ENCODE results near the gene PROZ.

PROZ gene

DNA sequence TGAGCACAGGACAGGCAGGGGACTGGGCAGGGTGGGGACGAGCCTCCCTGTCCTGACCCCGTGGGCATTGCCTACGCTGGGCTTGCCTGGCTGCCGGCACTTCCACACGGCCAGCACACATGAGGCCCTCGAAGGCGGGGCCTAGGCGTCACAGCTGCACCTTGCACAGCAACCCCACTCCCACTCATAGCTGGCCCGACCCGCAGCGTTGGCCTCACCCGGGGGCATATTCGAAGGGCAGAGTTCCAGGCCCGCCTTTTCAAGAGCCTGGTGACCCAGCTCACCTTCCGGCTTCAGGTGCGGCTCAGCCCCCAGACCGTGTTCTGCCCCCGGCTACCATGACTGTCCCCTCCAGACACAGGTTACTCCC, 16.9 kb upstream of the PROZ start:
- DNase-seq (ENCODE audit: low spot score): no peak

- no peak for DNase-seq (ENCODE audit: low spot score)
Observed at GRCh38 chr13:113142876-113143275, 15.6 kb upstream of the PROZ start.

GRCh38 chr13:113143466-113144254, 14.8 kb upstream of the PROZ start:
- no peak for DNase-seq (ENCODE audit: low spot score)

DNA sequence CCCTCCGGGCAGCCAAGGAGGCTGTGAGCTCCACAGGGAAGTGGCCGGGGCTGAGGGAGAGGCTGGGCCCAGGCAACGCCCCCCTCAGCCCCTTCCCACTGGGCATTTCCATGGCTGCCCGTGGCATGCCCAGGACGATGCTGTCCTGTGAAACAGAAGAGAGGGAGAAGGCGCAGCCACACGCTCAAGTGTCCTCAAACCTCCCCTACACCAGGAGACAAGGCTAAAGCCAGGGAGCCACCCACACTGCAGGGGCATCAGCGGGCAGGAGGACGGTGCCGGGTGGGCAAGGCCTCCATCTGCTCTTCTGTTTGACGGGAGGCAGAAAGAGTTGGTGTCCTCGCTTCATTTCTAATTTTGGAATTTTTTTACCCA, 14.2 kb upstream of the PROZ start:
- no peak for DNase-seq (ENCODE audit: low spot score)

GRCh38 chr13:113145496-113145895, 13.0 kb upstream of the PROZ start:
- DNase-seq (ENCODE audit: low spot score): no peak

- no peak for DNase-seq (ENCODE audit: low spot score)
Observed at GRCh38 chr13:113145911-113146598, 12.4 kb upstream of the PROZ start.

DNA sequence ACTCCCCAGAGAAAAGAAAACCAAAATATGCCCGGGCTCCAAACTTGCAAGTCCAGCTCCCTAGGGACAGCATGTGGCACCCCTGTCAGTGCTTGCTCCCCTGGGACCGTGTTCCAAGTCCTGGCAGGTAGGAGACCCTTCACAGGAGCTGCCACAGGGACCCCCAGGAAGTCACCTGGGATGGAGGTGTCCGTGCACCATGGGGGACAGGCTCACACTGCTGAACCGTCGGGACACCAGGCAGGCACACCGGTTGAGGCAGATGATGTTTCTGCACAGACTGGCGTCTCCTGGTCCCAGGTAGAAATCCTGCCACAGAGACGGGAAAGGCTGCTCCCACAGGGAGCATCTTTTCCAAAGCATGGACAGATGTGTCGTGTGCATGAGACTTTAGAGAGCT, 11.7 kb upstream of the PROZ start:
- DNase-seq (ENCODE audit: low spot score): no peak

- DNase-seq (ENCODE audit: low spot score): no peak
Observed at GRCh38 chr13:113147206-113147605, 11.2 kb upstream of the PROZ start.

DNA sequence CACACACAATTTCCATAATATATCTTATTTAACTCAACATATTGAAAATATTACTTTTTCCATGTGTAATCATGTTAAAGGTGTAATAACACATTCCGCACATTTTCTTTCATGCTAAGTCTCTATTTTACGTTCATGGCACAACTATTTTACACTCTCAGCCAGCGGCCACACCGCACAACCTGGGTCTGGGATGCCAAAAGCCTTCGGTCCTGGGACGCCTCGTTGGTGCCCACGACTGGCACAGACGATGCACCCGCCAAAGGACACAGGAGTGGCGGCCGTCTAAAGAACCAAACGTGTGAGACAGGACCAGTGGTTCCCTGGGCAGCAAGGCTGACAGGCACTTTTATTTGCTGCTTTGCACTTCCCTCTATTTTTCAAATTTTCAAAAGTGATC, 10.0 kb upstream of the PROZ start:
- DNase-seq (ENCODE audit: low spot score): no peak

GRCh38 chr13:113148940-113149503, 9.4 kb upstream of the PROZ start:
- DNase-seq (ENCODE audit: low spot score): no peak

GRCh38 chr13:113149711-113150549, 8.5 kb upstream of the PROZ start:
- DNase-seq (ENCODE audit: low spot score): no peak

DNA sequence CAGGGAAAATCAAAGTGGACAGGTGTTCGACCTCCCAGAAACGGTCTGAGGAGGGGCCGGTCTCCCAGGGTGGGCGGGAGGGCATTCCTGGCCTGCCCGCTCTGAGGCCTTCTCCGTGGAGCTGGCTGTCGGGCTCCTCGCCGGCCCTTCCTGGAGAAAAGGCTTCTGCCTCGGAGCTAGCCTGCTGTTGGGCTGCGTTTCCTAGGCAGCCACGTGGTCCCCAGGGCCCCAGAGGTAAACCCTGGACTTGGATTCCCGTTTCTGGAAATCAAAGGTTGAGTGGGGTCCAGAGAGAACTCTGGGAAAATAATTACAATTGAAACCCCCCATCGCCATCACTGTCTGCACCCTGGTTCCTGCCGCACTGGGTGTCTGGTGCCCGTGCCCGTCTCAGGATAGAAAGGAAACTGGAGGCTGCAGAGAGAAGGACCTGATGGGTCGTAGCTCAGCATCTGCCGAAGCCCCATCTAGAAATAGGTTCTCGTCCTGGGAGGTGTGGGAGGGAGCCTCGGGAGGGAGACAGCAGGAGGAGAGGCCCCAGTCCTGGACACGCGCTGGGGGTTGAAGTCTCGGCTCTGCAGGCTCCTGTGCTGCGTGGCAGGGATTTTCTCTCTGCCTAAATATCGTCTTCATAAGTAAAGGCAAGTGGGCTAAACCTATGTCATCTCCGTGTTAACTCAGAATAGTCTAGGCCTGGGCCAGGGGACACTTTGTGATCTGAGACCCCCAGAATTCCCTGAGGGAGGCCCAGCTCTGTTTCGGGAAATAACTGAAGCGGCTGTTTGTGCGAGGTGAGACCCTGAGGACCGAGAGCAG, 7.7 kb upstream of the PROZ start:
- DNase-seq (ENCODE audit: low spot score): no peak

DNA sequence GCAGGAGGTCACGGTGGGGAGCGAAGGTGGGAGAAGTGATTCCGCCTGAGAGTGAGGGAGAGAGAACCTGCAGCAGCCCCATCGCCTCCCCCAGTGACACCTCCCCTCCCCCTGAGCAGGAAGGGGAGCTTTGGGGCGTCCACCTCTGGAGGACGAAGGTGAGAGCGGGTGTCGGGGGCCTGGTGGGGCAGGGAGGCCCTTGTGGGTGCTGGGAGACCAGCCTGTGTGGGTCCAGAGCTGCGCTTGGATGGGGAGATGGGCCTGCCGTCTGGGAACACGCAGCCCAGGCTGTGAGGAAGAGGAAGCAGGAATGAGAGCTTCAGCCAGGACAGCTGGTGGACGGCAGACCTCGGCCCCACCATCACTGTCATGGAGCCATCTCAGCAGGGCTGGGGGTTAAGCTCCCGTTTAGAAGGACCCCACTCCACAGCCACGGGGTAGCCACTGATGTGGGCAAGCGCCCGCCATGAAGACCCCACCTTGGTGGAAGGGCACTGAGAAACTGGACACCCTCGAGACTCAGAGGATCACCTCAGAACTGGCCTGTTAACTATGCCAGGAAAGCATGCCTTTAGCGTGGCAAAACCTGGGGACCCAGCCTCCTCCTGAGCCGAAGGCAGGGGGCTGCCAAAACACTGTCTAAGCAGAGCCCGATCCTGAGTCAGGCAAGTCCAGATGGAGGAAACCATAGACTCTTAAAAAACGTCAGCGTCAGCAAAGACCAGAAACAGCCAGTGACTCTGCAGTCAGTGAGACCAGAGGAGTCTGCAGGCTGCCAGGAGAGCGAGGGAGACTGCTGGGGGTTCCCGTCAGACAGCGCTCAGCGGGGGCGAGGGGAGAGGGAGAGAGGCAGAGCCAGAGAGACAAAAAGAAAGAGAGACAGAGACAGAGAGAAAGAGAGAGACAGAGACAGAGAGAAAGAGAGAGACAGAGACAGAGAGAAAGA, 6.4 kb upstream of the PROZ start:
- peak; percentile 30 for DNase-seq (ENCODE audit: low spot score)

DNA sequence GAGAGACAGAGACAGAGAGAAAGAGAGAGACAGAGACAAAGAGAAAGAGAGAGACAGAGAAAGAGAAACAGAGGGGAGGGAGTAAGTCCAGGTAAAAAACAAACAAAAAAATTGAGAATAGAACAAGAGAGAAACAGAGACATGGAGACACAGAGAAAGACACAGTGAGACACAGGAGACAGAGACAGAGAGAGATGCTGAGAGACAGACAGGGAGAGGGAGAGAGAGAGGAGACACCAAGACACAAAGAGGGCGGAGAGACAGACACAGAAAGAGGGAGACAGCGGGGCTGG, 5.8 kb upstream of the PROZ start:
- no peak for DNase-seq (ENCODE audit: low spot score)

- peak; percentile 25 for DNase-seq (ENCODE audit: low spot score)
Observed at GRCh38 chr13:113152984-113153809, 5.3 kb upstream of the PROZ start.

GRCh38 chr13:113153810-113154748, 4.4 kb upstream of the PROZ start:
- DNase-seq (ENCODE audit: low spot score): peak; percentile 66

GRCh38 chr13:113155201-113155600, 3.2 kb upstream of the PROZ start:
- no peak for DNase-seq (ENCODE audit: low spot score)

DNA sequence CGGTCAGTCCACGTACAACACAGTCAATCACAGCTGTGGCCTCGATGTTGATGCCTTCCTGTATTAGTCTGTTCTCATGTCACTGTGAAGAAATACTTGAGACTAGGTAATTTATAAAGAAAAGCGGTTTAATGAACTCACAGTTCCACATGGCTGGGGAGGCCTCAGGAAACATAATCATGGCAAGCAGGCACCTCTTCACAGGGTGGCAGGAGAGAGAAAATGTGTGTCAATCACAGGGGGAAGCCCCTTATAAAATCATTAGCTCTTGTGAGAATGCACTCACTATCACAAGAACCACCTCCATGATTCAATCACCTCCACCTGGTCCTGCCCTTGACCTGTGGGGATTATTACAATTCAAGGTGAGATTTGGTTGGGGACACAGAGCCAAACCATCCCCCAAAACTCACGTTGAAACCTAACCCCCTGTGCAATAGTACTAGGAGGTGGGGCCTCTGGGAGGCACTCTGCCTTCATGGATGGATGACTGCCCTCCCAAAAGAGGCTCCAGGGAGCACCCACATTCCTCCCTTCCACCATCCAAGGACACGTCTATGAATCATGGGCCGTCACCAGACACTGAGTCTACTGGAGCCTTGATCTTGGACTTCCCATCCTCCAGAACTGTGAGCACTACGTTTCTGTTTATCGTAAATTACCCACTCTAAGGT, 2.3 kb upstream of the PROZ start:
- peak; percentile 17 for DNase-seq (ENCODE audit: low spot score)
